H1 (cell line): ENCODE measurements around the gene COPS2. TPM values are rescaled to one million over a fixed set of nuclear protein-coding genes. Genes with fewer than 3 reads are reported as not detected.

Experiments used
- CTCF ChIA-PET: fragments of 300-600 bp; sonication (Branson Sonifier 250); formaldehyde crosslinking; loops from one replicate; lab custom pipeline; 2021; ENCODE audit not compliant: partially characterized antibody; lab: Charles Lee
- POLR2A ChIA-PET: fragments of 300-600 bp; sonication (Branson Sonifier 250); formaldehyde crosslinking; loops from one replicate; lab custom pipeline; 2021; ENCODE audit warnings: inconsistent platforms; ENCODE audit not compliant: partially characterized antibody; lab: Charles Lee
- DNase-seq, 2 experiments: peaks; one replicate each; pipeline versions ENCODE4 v3.0.0 to v3.0.0-alpha.2; 2010 to 2022; ENCODE audit warnings: low spot score in 2 of 2, low read depth in 1 of 2, mixed read lengths in 1 of 2
- FAIRE-seq: peaks from 2 replicates; lab custom pipeline; 2011; peaks lifted over from hg19 to GRCh38; lab: Jason Lieb, UNC
- H2AFZ ChIP-seq: 2 replicates; pipeline ENCODE4 v1.8.1; 2012; ENCODE audit warnings: low read length, inconsistent platforms
- H2AK5ac ChIP-seq: 2 replicates; pipeline ENCODE4 v1.6.1; 2013; ENCODE audit warnings: low read depth, low read length
- H2BK120ac ChIP-seq: replicated peaks from 2 replicates; pipeline ENCODE3; 2013; ENCODE audit warnings: low read depth, low read length, inconsistent platforms
- H2BK12ac ChIP-seq: 2 replicates; pipeline ENCODE4 v1.6.1; 2013; ENCODE audit warnings: low read depth, low read length
- H2BK15ac ChIP-seq: 2 replicates; pipeline ENCODE4 v1.6.1; 2013; ENCODE audit warnings: low read length
- H2BK20ac ChIP-seq: 2 replicates; pipeline ENCODE4 v1.6.1; 2013; ENCODE audit warnings: low read length
- H2BK5ac ChIP-seq: 2 replicates; pipeline ENCODE4 v1.6.1; 2013; ENCODE audit warnings: low read depth, low read length
- H3K14ac ChIP-seq: 2 replicates; pipeline ENCODE4 v1.6.1; 2013; ENCODE audit warnings: inconsistent platforms; ENCODE audit not compliant: insufficient read length
- H3K18ac ChIP-seq: 2 replicates; pipeline ENCODE4 v1.6.1; 2013; ENCODE audit warnings: low read length; ENCODE audit errors: extremely low read depth
- H3K23ac ChIP-seq: 2 replicates; pipeline ENCODE4 v1.6.1; 2013; ENCODE audit warnings: inconsistent platforms; ENCODE audit not compliant: insufficient read length
- H3K23me2 ChIP-seq: 2 replicates; pipeline ENCODE4 v1.6.1; 2013; ENCODE audit warnings: low read depth, low read length
- H3K27ac ChIP-seq: 2 replicates; pipeline ENCODE4 v1.6.1; 2011; ENCODE audit warnings: low read depth, low read length, inconsistent platforms
- H3K27me3 ChIP-seq, 4 experiments: replicated peaks in 1 of 4; 1 replicate in 1 of 4; 2 replicates in 3 of 4; pipeline versions ENCODE4 v1.6.1 to v1.8.1; 2011 to 2013; ENCODE audit warnings: low read length in 3 of 4, mild to moderate bottlenecking in 3 of 4, inconsistent platforms in 2 of 4, mixed read lengths in 2 of 4, moderate library complexity in 1 of 4; ENCODE audit not compliant: control insufficient read depth in 3 of 4, insufficient read depth in 3 of 4; ENCODE audit errors: extremely low read depth in 1 of 4
- H3K36me3 ChIP-seq, 4 experiments: 2 replicates each; pipeline versions ENCODE4 v1.6.1 to v1.8.1; 2011 to 2013; ENCODE audit warnings: mild to moderate bottlenecking in 4 of 4, low read length in 3 of 4, moderate library complexity in 2 of 4, control low read depth in 1 of 4, inconsistent platforms in 1 of 4; ENCODE audit not compliant: insufficient read depth in 4 of 4, control insufficient read depth in 2 of 4
- H3K4ac ChIP-seq: replicated peaks from 2 replicates; pipeline ENCODE3; 2013; ENCODE audit warnings: low read length, low read depth, mixed read lengths, inconsistent platforms; ENCODE audit not compliant: insufficient read length
- H3K4me1 ChIP-seq, 4 experiments: replicated peaks in 1 of 4; 1 replicate in 1 of 4; 2 replicates in 3 of 4; pipeline versions ENCODE4 v1.6.1 to v1.8.1; 2011 to 2013; ENCODE audit warnings: low read length in 3 of 4, inconsistent platforms in 2 of 4, mixed read lengths in 1 of 4; ENCODE audit not compliant: insufficient read depth in 4 of 4, control insufficient read depth in 3 of 4
- H3K4me2 ChIP-seq, 2 experiments: 2 replicates each; pipeline versions ENCODE4 v1.6.1 to v1.8.1; 2011 to 2013; ENCODE audit warnings: low read depth in 2 of 2, low read length in 2 of 2, control low read depth in 1 of 2, inconsistent platforms in 1 of 2, mild to moderate bottlenecking in 1 of 2; ENCODE audit not compliant: insufficient read depth in 1 of 2
- H3K4me3 ChIP-seq, 4 experiments: fragments of 200-600, 300-600 bp in 1 of 4; sonication (generic), shearing (Covaris generic), sonication (Bioruptor Twin) in 1 of 4; 2 replicates each; pipeline versions ENCODE4 v1.5.1 to v1.8.1; 2011 to 2016; ENCODE audit warnings: low read length in 4 of 4, low read depth in 3 of 4, control low read depth in 2 of 4, inconsistent platforms in 2 of 4, mild to moderate bottlenecking in 2 of 4, mixed read lengths in 1 of 4, moderate library complexity in 1 of 4; ENCODE audit not compliant: insufficient read depth in 2 of 4; ENCODE audit errors: extremely low read depth in 1 of 4
- H3K56ac ChIP-seq: replicated peaks from 2 replicates; pipeline ENCODE3; 2013; ENCODE audit warnings: low read depth, mild to moderate bottlenecking, mixed read lengths, low read length, inconsistent platforms; ENCODE audit not compliant: insufficient read length
- H3K79me1 ChIP-seq: 2 replicates; pipeline ENCODE4 v1.6.1; 2013; ENCODE audit warnings: low read depth, low read length, control low read depth
- H3K79me2 ChIP-seq, 2 experiments: 2 replicates each; pipeline versions ENCODE4 v1.6.1 to v1.8.1; 2012 to 2013; ENCODE audit warnings: low read length in 2 of 2, mild to moderate bottlenecking in 2 of 2, inconsistent platforms in 1 of 2; ENCODE audit not compliant: insufficient read depth in 2 of 2, control insufficient read depth in 1 of 2
- H3K9ac ChIP-seq, 4 experiments: replicated peaks in 1 of 4; 1 replicate in 1 of 4; 2 replicates in 3 of 4; pipeline versions ENCODE4 v1.6.1 to v1.8.1; 2011 to 2013; ENCODE audit warnings: low read depth in 3 of 4, low read length in 3 of 4, control low read depth in 2 of 4, mild to moderate bottlenecking in 2 of 4, moderate library complexity in 2 of 4, inconsistent platforms in 1 of 4; ENCODE audit errors: extremely low read depth in 1 of 4
- H3K9me3 ChIP-seq, 2 experiments: 2 replicates each; pipeline versions ENCODE4 v1.6.1 to v1.8.1; 2012 to 2013; ENCODE audit warnings: mild to moderate bottlenecking in 2 of 2, moderate library complexity in 2 of 2, control low read depth in 1 of 2, inconsistent platforms in 1 of 2, low read depth in 1 of 2, low read length in 1 of 2, mixed read lengths in 1 of 2; ENCODE audit not compliant: insufficient read depth in 2 of 2
- H4K20me1 ChIP-seq, 2 experiments: replicated peaks in 1 of 2; 2 replicates each; pipeline versions ENCODE3 to v1.8.1; 2011 to 2013; ENCODE audit warnings: inconsistent platforms in 2 of 2, low read length in 2 of 2, mild to moderate bottlenecking in 1 of 2; ENCODE audit not compliant: insufficient read depth in 2 of 2, control insufficient read depth in 1 of 2
- H4K5ac ChIP-seq: 2 replicates; pipeline ENCODE4 v1.6.1; 2013; ENCODE audit warnings: low read length, low read depth, mixed read lengths, inconsistent platforms; ENCODE audit not compliant: insufficient read length
- H4K8ac ChIP-seq: 2 replicates; pipeline ENCODE4 v1.8.0; 2013; ENCODE audit warnings: mild to moderate bottlenecking, moderate library complexity, low read length, inconsistent platforms; ENCODE audit not compliant: insufficient read depth; ENCODE audit errors: extremely low read depth
- H4K91ac ChIP-seq: replicated peaks from 2 replicates; pipeline ENCODE3; 2013; ENCODE audit warnings: low read length, mixed read lengths, inconsistent platforms; ENCODE audit not compliant: insufficient read length
- BRCA1 ChIP-seq: IDR thresholded peaks from 2 replicates; pipeline ENCODE4 v1.6.1; 2012; ENCODE audit warnings: low read depth, low read length, improper control_type of control experiment
- CHD2 ChIP-seq: IDR thresholded peaks from 2 replicates; pipeline ENCODE4 v1.6.1; 2012; ENCODE audit warnings: low read length, improper control_type of control experiment
- EZH2 ChIP-seq: fragments of 200-600 bp; sonication (generic); IDR thresholded peaks from 2 replicates; pipeline ENCODE4 v1.7.1; 2012; ENCODE audit warnings: low read depth, mild to moderate bottlenecking, moderate library complexity, low read length, inconsistent platforms; ENCODE audit not compliant: severe bottlenecking
- FOSL1 ChIP-seq: IDR thresholded peaks from 2 replicates; pipeline ENCODE4 v1.6.1; 2011; ENCODE audit warnings: mild to moderate bottlenecking, low read depth, low read length, moderate library complexity; ENCODE audit not compliant: insufficient read depth
- NRF1 ChIP-seq: IDR thresholded peaks from 2 replicates; pipeline ENCODE4 v1.6.1; 2011; ENCODE audit warnings: mild to moderate bottlenecking, low read depth, low read length, improper control_type of control experiment
- SP1 ChIP-seq: IDR thresholded peaks from 2 replicates; pipeline ENCODE4 v1.6.1; 2011; ENCODE audit warnings: low read depth, low read length
- TAF1 ChIP-seq: IDR thresholded peaks from 2 replicates; pipeline ENCODE4 v1.6.1; 2011; ENCODE audit warnings: mild to moderate bottlenecking, low read depth, low read length
- TBP ChIP-seq: IDR thresholded peaks from 2 replicates; pipeline ENCODE4 v1.6.1; 2011; ENCODE audit warnings: low read depth, low read length, improper control_type of control experiment
- TCF12 ChIP-seq: IDR thresholded peaks from 2 replicates; pipeline ENCODE4 v1.6.1; 2011; ENCODE audit warnings: low read depth, mild to moderate bottlenecking, low read length
- TEAD4 ChIP-seq: IDR thresholded peaks from 2 replicates; pipeline ENCODE4 v1.6.1; 2012; ENCODE audit warnings: low read depth, low read length, inconsistent platforms, mixed read lengths
- WGBS, 2 experiments: shearing (Covaris generic) in 1 of 2; methylation state at CpG; one replicate each; pipeline versions ENCODE4 v1.1.6 to v1.1.7; 2013 to 2015; ENCODE audit warnings: low lambda C conversion rate in 2 of 2, mixed read lengths in 2 of 2, inconsistent platforms in 1 of 2, low coverage in 1 of 2, missing lambda C conversion rate in 1 of 2; ENCODE audit not compliant: insufficient replicate concordance in 2 of 2, insufficient coverage in 1 of 2, insufficient read length in 1 of 2; ENCODE audit errors: extremely low coverage in 1 of 2, missing lambda C conversion rate in 1 of 2; 5-methylcytosine and 5-hydroxymethylcytosine counted together
- polyA plus RNA-seq, 7 experiments: library from polyadenylated mRNA; depleted of rRNA in 3 of 7; stranded (reverse) in 5 of 7; unstranded in 2 of 7; fragments of >200 nt in 5 of 7; fragments of 200-250 nt in 2 of 7; gene quantifications; 1 replicate in 5 of 7; 2 replicates in 1 of 7; 4 replicates in 1 of 7; pipeline versions ENCODE4 v1.2.1 to v1.2.3, GENCODE V29; 2011 to 2013; ENCODE audit warnings: missing spikeins in 2 of 7, mixed read lengths in 2 of 7
- total RNA-seq: library from RNA; stranded (reverse); fragmentation: NEBNext Ultra II Directional; extraction: Animal tissue kit (Norgen Biotek cat#: 25700); gene quantifications from 2 replicates; pipeline ENCODE4 v1.2.1, GENCODE V29; 2021
- TF ChIP-seq, protein P1 (sequence below), 3 experiments: IDR thresholded peaks; 1 replicate in 2 of 3; 2 replicates in 1 of 3; pipeline versions ENCODE4 v1.5.1 to v1.6.1; 2011; ENCODE audit warnings: low read length in 3 of 3, mild to moderate bottlenecking in 3 of 3, inconsistent platforms in 2 of 3, low read depth in 1 of 3, moderate library complexity in 1 of 3; ENCODE audit not compliant: insufficient read depth in 1 of 3; ENCODE audit errors: control extremely low read depth in 1 of 3
- TF ChIP-seq, protein P2 (sequence below): IDR thresholded peaks from 2 replicates; pipeline ENCODE4 v1.6.1; 2011; ENCODE audit warnings: low read depth, mild to moderate bottlenecking, low read length; ENCODE audit not compliant: insufficient read depth

COPS2 gene
- total and polyA plus RNA-seq, 2 of the 8 experiments (the other 6 are each of a cell fraction or from before 2014, with no cell fraction given), result 17.7 to 85.1 TPM

DNA sequence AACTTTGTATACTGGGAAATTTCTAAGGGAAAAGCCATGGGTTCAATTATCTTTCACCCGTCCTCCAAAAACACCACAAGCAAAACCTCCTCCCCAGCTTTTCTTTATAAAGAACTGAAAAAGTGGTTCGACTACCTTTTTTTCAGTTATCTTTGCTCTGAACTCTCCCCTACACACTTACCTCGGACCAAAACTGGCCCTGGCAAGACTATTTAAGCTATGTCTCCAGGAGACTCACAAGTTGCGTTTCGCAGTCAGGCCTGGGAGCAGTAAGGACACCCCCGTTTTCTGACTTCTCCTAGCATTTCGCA, 645 bp downstream of the COPS2 start:
- ChIA-PET POLR2A (interaction anchor here (0.6 to 1.8 kb wide), 3 partner anchors 15 to 96 kb away, joined by 3 to 17 read pairs (median 3); partner anchors contain the start of gene GALK2), CTCF (interaction anchor here (1.0 to 3.1 kb wide), 2 partner anchors 9 to 293 kb away, joined by 3 to 15 read pairs; no protein-coding TSS in a partner anchor)
- H3K36me3 ChIP-seq, result no peaks in the 10 kb centered on the region
- H4K91ac ChIP-seq, result no peak overlapping the region
- TF ChIP-seq TEAD4, result no peak
- no peak for TF ChIP-seq TCF12
- TF ChIP-seq, protein P1, sequence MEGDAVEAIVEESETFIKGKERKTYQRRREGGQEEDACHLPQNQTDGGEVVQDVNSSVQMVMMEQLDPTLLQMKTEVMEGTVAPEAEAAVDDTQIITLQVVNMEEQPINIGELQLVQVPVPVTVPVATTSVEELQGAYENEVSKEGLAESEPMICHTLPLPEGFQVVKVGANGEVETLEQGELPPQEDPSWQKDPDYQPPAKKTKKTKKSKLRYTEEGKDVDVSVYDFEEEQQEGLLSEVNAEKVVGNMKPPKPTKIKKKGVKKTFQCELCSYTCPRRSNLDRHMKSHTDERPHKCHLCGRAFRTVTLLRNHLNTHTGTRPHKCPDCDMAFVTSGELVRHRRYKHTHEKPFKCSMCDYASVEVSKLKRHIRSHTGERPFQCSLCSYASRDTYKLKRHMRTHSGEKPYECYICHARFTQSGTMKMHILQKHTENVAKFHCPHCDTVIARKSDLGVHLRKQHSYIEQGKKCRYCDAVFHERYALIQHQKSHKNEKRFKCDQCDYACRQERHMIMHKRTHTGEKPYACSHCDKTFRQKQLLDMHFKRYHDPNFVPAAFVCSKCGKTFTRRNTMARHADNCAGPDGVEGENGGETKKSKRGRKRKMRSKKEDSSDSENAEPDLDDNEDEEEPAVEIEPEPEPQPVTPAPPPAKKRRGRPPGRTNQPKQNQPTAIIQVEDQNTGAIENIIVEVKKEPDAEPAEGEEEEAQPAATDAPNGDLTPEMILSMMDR (IDR thresholded peaks at IDR 0.05; ENCODE audit: control extremely low read depth in 1 of 3, insufficient read depth in 1 of 3, low read depth in 1 of 3, low read length in 3 of 3), result no peak
- TF ChIP-seq SP1, result no peak
- TF ChIP-seq, protein P2, sequence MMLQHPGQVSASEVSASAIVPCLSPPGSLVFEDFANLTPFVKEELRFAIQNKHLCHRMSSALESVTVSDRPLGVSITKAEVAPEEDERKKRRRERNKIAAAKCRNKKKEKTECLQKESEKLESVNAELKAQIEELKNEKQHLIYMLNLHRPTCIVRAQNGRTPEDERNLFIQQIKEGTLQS, result no peak
- TF ChIP-seq FOSL1, result no peak
- no peak for TF ChIP-seq NRF1
- TF ChIP-seq EZH2, result no peak
- TF ChIP-seq CHD2, result no peak
- TF ChIP-seq TBP, result no peak
- TF ChIP-seq BRCA1, result no peak
- no peak for TF ChIP-seq TAF1
- peak overlapping the region; percentile 65 to 86 for H3K4me2 ChIP-seq
- no peaks in the 10 kb centered on the region for H3K4me1 ChIP-seq
- H2AK5ac ChIP-seq, result no peak overlapping the region
- WGBS, 2 experiments, result 4% methylated on average over 7 of the region's 7 CpGs; no CpG with 5 or more reads in 1 of the 2 experiments
- no peak overlapping the region for H2BK15ac ChIP-seq
- H2BK120ac ChIP-seq, result no peak overlapping the region
- no peak overlapping the region for H2AFZ ChIP-seq
- H3K79me1 ChIP-seq, result no peaks in the 10 kb centered on the region; the same call in none of the 2 replicates
- H2BK5ac ChIP-seq, result peak overlapping the region; percentile 92
- no peak overlapping the region for H3K56ac ChIP-seq
- H4K20me1 ChIP-seq, result peaks cover 0 to 2% of the 10 kb centered on the region in 2 experiments
- no peak overlapping the region for H3K4ac ChIP-seq
- H3K9ac ChIP-seq, result peak overlapping the region; percentile 85 to 95 (median 92)
- H4K5ac ChIP-seq, result no peak overlapping the region
- H3K9me3 ChIP-seq, result no peaks in the 10 kb centered on the region
- no peak overlapping the region for H3K23ac ChIP-seq
- DNase-seq, result no peak
- peak overlapping the region; percentile 85 for H3K27ac ChIP-seq
- no peak overlapping the region for H3K14ac ChIP-seq
- peaks cover 1% of the 10 kb centered on the region; the same call in 1 of the 2 replicates for H3K23me2 ChIP-seq
- no peaks in the 10 kb centered on the region for H3K27me3 ChIP-seq
- H3K4me3 ChIP-seq, result peak overlapping the region; percentile 90 to 99 (median 94)
- H3K18ac ChIP-seq, result no peak overlapping the region
- no peak overlapping the region for H2BK20ac ChIP-seq
- H2BK12ac ChIP-seq, result no peak overlapping the region; the same call in 1 of the 2 replicates
- FAIRE-seq, result no peak
- H4K8ac ChIP-seq, result peak overlapping the region; percentile 73; the same call in 1 of the 2 replicates
- H3K79me2 ChIP-seq, result peaks cover 11 to 58% of the 10 kb centered on the region in 2 experiments
